ENCODE measurements around the gene NMB. TPM values are rescaled to one million over a fixed set of nuclear protein-coding genes. Genes with fewer than 3 reads are reported as not detected.
A peak's percentile ranks its signal among the peaks of the same experiment; 100 is the strongest.

Gene NMB
- total RNA-seq, 4 donors from 2014 or later = 2.1 to 4.6 (median 3.9) TPM

- Histone ChIP-seq H3K27ac (no peak overlapping the region), H3K27me3 (no peaks in the 10 kb centered on the region), H3K4me3 (no peak overlapping the region), H3K4me1 (peaks cover 0 to 48% (median 12%) of the 10 kb centered on the region in 3 donors), H3K36me3 (peaks cover 0 to 78% of the 10 kb centered on the region in 2 donors), H3K9me3 (no peaks in the 10 kb centered on the region)
- no peak for TF ChIP-seq POLR2AphosphoS5 (IDR thresholded peaks at IDR 0.05)
- no peak for TF ChIP-seq EP300 (IDR thresholded peaks at IDR 0.05)
- no peak for TF ChIP-seq CTCF (IDR thresholded peaks at IDR 0.05)
- TF ChIP-seq POLR2A (IDR thresholded peaks at IDR 0.05) = no peak
- 60 to 100% methylated on average over 1 to 2 of the region's 2 CpGs for WGBS, 2 donors (ENCODE audit: low coverage in 1 of 2)
- ATAC-seq = no peak
Observed at GRCh38 chr15:84649706-84650105, 8.3 kb downstream of the NMB start.

DNA sequence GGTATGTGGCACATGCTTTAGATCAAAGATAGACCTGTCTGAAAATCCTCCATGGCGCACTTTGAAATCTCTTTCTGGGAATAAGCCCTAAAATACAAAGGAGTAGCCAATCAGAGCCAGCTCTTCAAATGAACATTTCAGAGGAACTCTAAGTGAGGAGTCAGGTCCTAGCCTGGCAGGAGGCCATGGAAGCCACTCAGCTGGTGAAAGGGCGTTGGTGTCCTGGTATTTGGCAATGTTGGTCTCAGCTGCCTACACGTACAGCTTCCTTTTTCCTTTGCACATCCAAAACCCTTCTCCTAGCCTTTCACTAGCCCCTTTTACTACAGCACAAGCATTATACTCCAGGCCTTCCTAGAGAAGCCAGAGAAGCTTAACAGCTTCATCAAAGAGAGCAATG is 9.5 kb downstream of the NMB start:
- no peak for ATAC-seq
- WGBS, 2 donors (ENCODE audit: low coverage in 1 of 2) = 23 to 52% methylated on average over 2 to 3 of the region's 3 CpGs
- peak overlapping the region in 1 of 4 donors; percentile 5 for H3K27ac ChIP-seq
- peaks cover 0 to 43% (median 12%) of the 10 kb centered on the region in 3 donors for H3K4me1 ChIP-seq
- no peak for TF ChIP-seq POLR2A (IDR thresholded peaks at IDR 0.05)
- no peak for TF ChIP-seq EP300 (IDR thresholded peaks at IDR 0.05)
- no peak for TF ChIP-seq CTCF (IDR thresholded peaks at IDR 0.05)
- TF ChIP-seq POLR2AphosphoS5 (IDR thresholded peaks at IDR 0.05) = no peak
- H3K4me3 ChIP-seq = no peak overlapping the region
- H3K36me3 ChIP-seq = peaks cover 0 to 89% of the 10 kb centered on the region in 2 donors
- no peaks in the 10 kb centered on the region for H3K27me3 ChIP-seq
- no peaks in the 10 kb centered on the region for H3K9me3 ChIP-seq

DNA sequence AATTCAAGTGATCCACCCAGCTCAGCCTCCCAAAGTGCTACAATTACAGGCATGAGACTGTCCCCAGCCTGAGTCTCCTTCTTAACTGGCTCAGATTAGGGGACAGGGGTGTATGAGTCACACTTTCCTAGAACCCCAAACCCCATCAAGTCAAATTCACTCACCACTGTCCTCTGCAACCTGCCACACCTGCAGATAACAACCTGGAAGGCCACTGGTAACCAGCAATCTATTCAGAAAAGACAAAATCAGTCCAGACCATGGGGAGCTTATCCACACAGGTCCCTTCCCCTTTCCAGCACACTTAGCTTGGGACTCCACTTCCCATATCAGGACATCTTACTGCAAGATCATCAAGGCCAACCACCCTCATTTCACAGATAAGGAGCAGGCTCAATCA is 10.3 kb downstream of the NMB start:
- Histone ChIP-seq H3K27me3 (no peaks in the 10 kb centered on the region), H3K27ac (no peak overlapping the region), H3K4me3 (no peak overlapping the region), H3K9me3 (no peaks in the 10 kb centered on the region), H3K4me1 (peaks cover 0 to 35% (median 4%) of the 10 kb centered on the region in 3 donors), H3K36me3 (peaks cover 0 to 97% of the 10 kb centered on the region in 2 donors)
- ATAC-seq = no peak
- no peak for TF ChIP-seq EP300 (IDR thresholded peaks at IDR 0.05)
- TF ChIP-seq CTCF (IDR thresholded peaks at IDR 0.05) = no peak
- TF ChIP-seq POLR2AphosphoS5 (IDR thresholded peaks at IDR 0.05) = no peak
- no peak for TF ChIP-seq POLR2A (IDR thresholded peaks at IDR 0.05)

- 57% methylated on average over 1 of the region's 10 CpGs; no CpG with 5 or more reads in 1 of the 2 donors for WGBS, 2 donors (ENCODE audit: low coverage in 1 of 2)
- ATAC-seq = no peak
- TF ChIP-seq EP300 (IDR thresholded peaks at IDR 0.05) = no peak
- no peak for TF ChIP-seq POLR2AphosphoS5 (IDR thresholded peaks at IDR 0.05)
- TF ChIP-seq POLR2A (IDR thresholded peaks at IDR 0.05) = no peak
- TF ChIP-seq CTCF (IDR thresholded peaks at IDR 0.05) = no peak
- Histone ChIP-seq H3K27me3 (no peaks in the 10 kb centered on the region), H3K9me3 (no peaks in the 10 kb centered on the region), H3K4me3 (no peak overlapping the region), H3K27ac (no peak overlapping the region), H3K4me1 (peaks cover 0 to 18% (median 0%) of the 10 kb centered on the region in 3 donors), H3K36me3 (peaks cover 0 to 100% of the 10 kb centered on the region in 2 donors)
Observed at GRCh38 chr15:84645997-84646396, 12.0 kb downstream of the NMB start.

DNA sequence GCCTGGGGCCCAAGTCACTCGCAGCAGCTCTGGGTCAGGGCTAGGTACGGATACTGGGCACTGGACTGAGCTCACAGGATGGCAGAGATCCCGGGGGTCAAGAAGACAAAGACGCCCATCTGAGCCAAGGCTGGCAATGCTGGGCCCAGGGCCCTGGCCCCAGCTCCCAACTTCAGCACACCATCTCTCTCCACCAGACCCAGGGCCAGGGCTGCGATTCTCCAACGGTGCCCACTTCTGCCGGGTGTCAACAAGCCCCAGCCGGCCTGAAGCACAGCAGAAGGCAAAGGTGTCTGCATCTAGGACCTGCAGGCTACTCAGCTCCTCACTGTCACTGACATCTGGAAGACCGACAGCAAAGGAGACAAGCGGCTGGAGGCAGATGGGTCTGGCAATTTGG is 12.5 kb downstream of the NMB start:
- no peak overlapping the region for H3K27ac ChIP-seq
- H3K9me3 ChIP-seq = no peaks in the 10 kb centered on the region
- ATAC-seq = no peak
- WGBS, 2 donors (ENCODE audit: low coverage in 1 of 2) = 100% methylated on average over 2 of the region's 10 CpGs; no CpG with 5 or more reads in 1 of the 2 donors
- H3K4me1 ChIP-seq = peaks cover 0 to 17% (median 0%) of the 10 kb centered on the region in 3 donors
- H3K4me3 ChIP-seq = no peak overlapping the region
- TF ChIP-seq POLR2AphosphoS5 (IDR thresholded peaks at IDR 0.05) (no peak), CTCF (IDR thresholded peaks at IDR 0.05) (no peak), POLR2A (IDR thresholded peaks at IDR 0.05) (no peak), EP300 (IDR thresholded peaks at IDR 0.05) (no peak)
- H3K36me3 ChIP-seq = peaks cover 0 to 100% of the 10 kb centered on the region in 2 donors
- no peaks in the 10 kb centered on the region for H3K27me3 ChIP-seq

Measured in gastroesophageal sphincter (tissue), 4 donors.